HepG2 (cell line): ENCODE data around the gene MYO7B. TPM values are rescaled to one million over a fixed set of nuclear protein-coding genes. Genes with fewer than 3 reads are reported as not detected.

Experiments
- ASH2L ChIP-seq: fragments of 300-600, 200-600 bp; sonication (generic); IDR thresholded peaks from 2 replicates; pipeline ENCODE4 v1.7.0; 2017; ENCODE audit warnings: low read depth, mild to moderate bottlenecking, moderate library complexity, mixed read lengths, low read length; ENCODE audit not compliant: insufficient read length
- CREB1 ChIP-seq, 2 experiments: fragments of 450-650 bp in 1 of 2; IDR thresholded peaks; 2 replicates each; pipeline ENCODE4 v1.6.1; 2016 to 2017; ENCODE audit warnings: control low read depth in 1 of 2, mild to moderate bottlenecking in 1 of 2, missing compliant biosample characterization in 1 of 2, missing genetic modification characterization in 1 of 2
- HINFP ChIP-seq: sonication (generic); formaldehyde crosslinking; IDR thresholded peaks from 2 replicates; pipeline ENCODE4 v1.4.0; 2020; ENCODE audit warnings: low read depth, mild to moderate bottlenecking, missing genetic modification reagents
- IKZF4 ChIP-seq: sonication (generic); formaldehyde crosslinking; IDR thresholded peaks from 2 replicates; pipeline ENCODE4 v1.5.1; 2020; ENCODE audit warnings: borderline replicate concordance, mild to moderate bottlenecking, low read depth, missing genetic modification reagents; ENCODE audit errors: not compliant biosample characterization
- MZF1 ChIP-seq: sonication (generic); formaldehyde crosslinking; IDR thresholded peaks from 2 replicates; pipeline ENCODE4 v1.8.1; 2023; ENCODE audit warnings: mild to moderate bottlenecking, missing genetic modification reagents, borderline replicate concordance
- RARG ChIP-seq: sonication (generic); formaldehyde crosslinking; IDR thresholded peaks from 2 replicates; pipeline ENCODE4 v1.4.0; 2020; ENCODE audit warnings: low read depth, mild to moderate bottlenecking, missing genetic modification reagents
- ZBTB14 ChIP-seq: sonication (generic); formaldehyde crosslinking; IDR thresholded peaks from 2 replicates; pipeline ENCODE4 v1.4.0; 2020; ENCODE audit warnings: missing genetic modification reagents
- ZC3H13 ChIP-seq: sonication (generic); formaldehyde crosslinking; IDR thresholded peaks from 2 replicates; pipeline ENCODE4 v1.8.1; 2023; ENCODE audit warnings: mild to moderate bottlenecking, missing genetic modification reagents, moderate library complexity
- polyA plus RNA-seq, 8 experiments: library from polyadenylated mRNA; depleted of rRNA in 3 of 8; stranded (reverse) in 7 of 8; unstranded in 1 of 8; fragments of >200 nt; fragmentation: Illumina TruSeq in 4 of 8; extraction: Trizol in 4 of 8; gene quantifications; 2 replicates each; pipeline versions ENCODE4 v1.2.1 to v1.2.3, GENCODE V29; 2011 to 2016; ENCODE audit warnings: low read depth in 4 of 8, missing spikeins in 1 of 8, mixed read lengths in 1 of 8; ENCODE audit not compliant: insufficient read depth in 1 of 8
- total RNA-seq, 5 experiments: library from RNA; depleted of rRNA; stranded (reverse); fragments of >200 nt; fragmentation: Illumina TruSeq; extraction: Trizol; gene quantifications; 2 replicates each; pipeline ENCODE4 v1.2.3, GENCODE V29; 2016; ENCODE audit warnings: low read depth in 1 of 5

Gene MYO7B
- total and polyA plus RNA-seq, 2 of the 13 experiments (the other 11 are each of a cell fraction or from before 2014, with no cell fraction given) = not detected

GRCh38 chr2:127596311-127597045 lies 61.0 kb downstream of the MYO7B start (continued):
- TF ChIP-seq MZF1 (no peak), IKZF4 (CRISPR knock-in tag) (no peak), ZC3H13 (CRISPR knock-in tag) (no peak), HINFP (CRISPR knock-in tag) (no peak), RARG (CRISPR knock-in tag) (no peak), ASH2L (no peak), CREB1 (IDR thresholded peaks at IDR 0.05) (no peak), CREB1 (CRISPR knock-in tag; IDR thresholded peaks at IDR 0.05) (no peak), ZBTB14 (CRISPR knock-in tag) (no peak)
